Psoas muscle (tissue), 8 donors: ENCODE measurements around the gene MYO1D. TPM values are rescaled to one million over a fixed set of nuclear protein-coding genes. Genes with fewer than 3 reads are reported as not detected.
A peak's percentile ranks its signal among the peaks of the same experiment; 100 is the strongest.

Source experiments
- ATAC-seq, 4 donors: fragments of 200-7000 bp; cut with Tn5 transposase; one replicate each; pipeline ENCODE4 v1.9.1; 2020; ENCODE audit warnings: moderate library complexity in 3 of 4, mild to moderate bottlenecking in 2 of 4
- DNase-seq, 2 donors: peaks; one replicate each; pipeline ENCODE4 v3.0.0-alpha.2; 2020
- H3K27ac ChIP-seq: fragments of 200-600 bp; one replicate; pipeline ENCODE4 v1.8.0; 2022
- H3K27me3 ChIP-seq, 3 donors: fragments of 200-600 bp in 1 of 3; one replicate each; pipeline versions ENCODE4 v1.6.1 to v1.8.0; 2013 to 2022; ENCODE audit warnings: low read length in 2 of 3, mild to moderate bottlenecking in 2 of 3, moderate library complexity in 1 of 3; ENCODE audit not compliant: insufficient read depth in 3 of 3
- H3K36me3 ChIP-seq, 2 donors: fragments of 200-600 bp in 1 of 2; one replicate each; pipeline versions ENCODE4 v1.6.1 to v1.8.0; 2013 to 2022; ENCODE audit warnings: low read depth in 1 of 2, mild to moderate bottlenecking in 1 of 2, moderate library complexity in 1 of 2; ENCODE audit not compliant: insufficient read depth in 1 of 2
- H3K4me1 ChIP-seq: fragments of 200-600 bp; one replicate; pipeline ENCODE4 v1.8.0; 2022
- H3K4me3 ChIP-seq: fragments of 200-600 bp; one replicate; pipeline ENCODE4 v1.8.0; 2022; ENCODE audit warnings: mild to moderate bottlenecking
- H3K9me3 ChIP-seq: fragments of 200-600 bp; one replicate; pipeline ENCODE4 v1.8.0; 2022
- WGBS, 3 donors: extraction: QIAGEN DNeasy Blood & Tissue Kit; methylation state at CpG; one replicate each; pipeline versions ENCODE4 v1.1.6 to v1.1.7; 2013; 5-methylcytosine and 5-hydroxymethylcytosine counted together
- intact Hi-C, 2 donors: fragments of 100-400 bp; cut with DNase I; formaldehyde crosslinking; loops; one replicate each; pipeline versions ENCODE4 v1.11.0 to v1.14.2; 2022
- polyA plus RNA-seq, 3 donors: library from polyadenylated mRNA; stranded (reverse); fragments of 200-250 nt; gene quantifications; one replicate each; pipeline ENCODE4 v1.2.3, GENCODE V29; 2013
- total RNA-seq, 4 donors: library from RNA; stranded (reverse); fragmentation: NEBNext Ultra II Directional in 2 of 4; extraction: Animal tissue kit (Norgen Biotek cat#: 25700) in 2 of 4; gene quantifications; one replicate each; pipeline versions ENCODE4 v1.2.1 to v1.2.4, GENCODE V29; 2021 to 2023
- TF ChIP-seq, protein P1 (sequence below): fragments of 200-600 bp; IDR thresholded peaks from one replicate; pipeline ENCODE4 v1.8.0; 2022; ENCODE audit warnings: antibody characterized with exemption
- donor health status: healthy with polysubstance abuse.
- donor health status: DM: no; HTN: no; CAD: no; lungs with moderate emphysema.
- donor health status: Bipolar disorder and iron deficiency.
- donor health status: healthy.
- donor health status: DM: yes; HTN: yes; CAD: no.
- donor health status: DM: no; HTN: no; CAD: no.
- donor health status: DM: no; HTN: no; CAD: no.
- donor health status: DM: yes; HTN: yes; CAD: no.

Gene MYO1D
- total and polyA plus RNA-seq, 7 donors, result 1.8 to 5.9 (median 4.1) TPM

DNA sequence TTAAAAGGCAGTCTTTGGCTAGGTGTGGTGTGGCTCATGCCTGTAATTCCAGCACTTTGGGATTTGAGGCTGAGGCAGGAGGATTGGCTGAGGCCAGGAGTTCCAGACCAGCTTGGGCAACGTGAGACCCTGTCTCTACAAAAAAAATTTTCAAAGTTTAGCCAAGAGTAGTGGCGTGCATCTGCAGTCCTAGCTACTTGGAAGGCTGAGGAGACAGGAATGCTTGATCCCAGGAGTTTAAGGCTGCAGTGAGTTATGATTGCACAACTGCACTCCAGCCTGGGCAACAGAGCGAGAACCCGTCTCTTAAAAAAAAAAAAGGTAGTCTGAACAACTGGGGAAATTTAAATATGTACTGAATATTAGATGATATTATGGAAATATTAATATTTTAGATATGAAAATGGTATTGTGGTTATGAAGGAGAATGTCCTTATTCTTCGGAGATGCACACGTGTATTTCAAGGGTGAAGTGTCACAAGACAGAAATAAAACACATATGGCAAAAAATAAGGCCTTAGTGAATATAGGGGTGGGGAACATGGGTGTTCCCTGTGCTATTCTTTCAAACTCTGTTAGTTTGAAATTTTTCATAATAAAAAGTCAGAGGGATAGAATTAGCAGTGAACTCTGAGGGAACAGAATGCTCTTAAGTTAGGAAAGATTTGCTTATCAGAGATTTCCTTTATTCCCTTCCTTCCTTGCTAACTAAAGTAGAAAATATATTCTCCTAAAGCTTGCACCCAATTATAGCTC is 245.4 kb downstream of the MYO1D start:
- peaks cover 4% of the 10 kb centered on the region for H3K4me1 ChIP-seq
- no peaks in the 10 kb centered on the region for H3K9me3 ChIP-seq
- intact Hi-C loops, result no loop called here
- peaks cover 0 to 7% (median 0%) of the 10 kb centered on the region in 3 donors for H3K27me3 ChIP-seq
- DNase-seq, result peak in 1 of 2 donors; percentile 16
- H3K27ac ChIP-seq, result no peak overlapping the region
- peak in 2 of 4 donors; percentile 36 to 48 for ATAC-seq
- H3K36me3 ChIP-seq, result no peaks in the 10 kb centered on the region
- TF ChIP-seq, protein P1, sequence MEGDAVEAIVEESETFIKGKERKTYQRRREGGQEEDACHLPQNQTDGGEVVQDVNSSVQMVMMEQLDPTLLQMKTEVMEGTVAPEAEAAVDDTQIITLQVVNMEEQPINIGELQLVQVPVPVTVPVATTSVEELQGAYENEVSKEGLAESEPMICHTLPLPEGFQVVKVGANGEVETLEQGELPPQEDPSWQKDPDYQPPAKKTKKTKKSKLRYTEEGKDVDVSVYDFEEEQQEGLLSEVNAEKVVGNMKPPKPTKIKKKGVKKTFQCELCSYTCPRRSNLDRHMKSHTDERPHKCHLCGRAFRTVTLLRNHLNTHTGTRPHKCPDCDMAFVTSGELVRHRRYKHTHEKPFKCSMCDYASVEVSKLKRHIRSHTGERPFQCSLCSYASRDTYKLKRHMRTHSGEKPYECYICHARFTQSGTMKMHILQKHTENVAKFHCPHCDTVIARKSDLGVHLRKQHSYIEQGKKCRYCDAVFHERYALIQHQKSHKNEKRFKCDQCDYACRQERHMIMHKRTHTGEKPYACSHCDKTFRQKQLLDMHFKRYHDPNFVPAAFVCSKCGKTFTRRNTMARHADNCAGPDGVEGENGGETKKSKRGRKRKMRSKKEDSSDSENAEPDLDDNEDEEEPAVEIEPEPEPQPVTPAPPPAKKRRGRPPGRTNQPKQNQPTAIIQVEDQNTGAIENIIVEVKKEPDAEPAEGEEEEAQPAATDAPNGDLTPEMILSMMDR, result no peak
- WGBS, 3 donors, result 56 to 67% (median 61%) methylated on average over 6 of the region's 6 CpGs
- no peak overlapping the region for H3K4me3 ChIP-seq

DNA sequence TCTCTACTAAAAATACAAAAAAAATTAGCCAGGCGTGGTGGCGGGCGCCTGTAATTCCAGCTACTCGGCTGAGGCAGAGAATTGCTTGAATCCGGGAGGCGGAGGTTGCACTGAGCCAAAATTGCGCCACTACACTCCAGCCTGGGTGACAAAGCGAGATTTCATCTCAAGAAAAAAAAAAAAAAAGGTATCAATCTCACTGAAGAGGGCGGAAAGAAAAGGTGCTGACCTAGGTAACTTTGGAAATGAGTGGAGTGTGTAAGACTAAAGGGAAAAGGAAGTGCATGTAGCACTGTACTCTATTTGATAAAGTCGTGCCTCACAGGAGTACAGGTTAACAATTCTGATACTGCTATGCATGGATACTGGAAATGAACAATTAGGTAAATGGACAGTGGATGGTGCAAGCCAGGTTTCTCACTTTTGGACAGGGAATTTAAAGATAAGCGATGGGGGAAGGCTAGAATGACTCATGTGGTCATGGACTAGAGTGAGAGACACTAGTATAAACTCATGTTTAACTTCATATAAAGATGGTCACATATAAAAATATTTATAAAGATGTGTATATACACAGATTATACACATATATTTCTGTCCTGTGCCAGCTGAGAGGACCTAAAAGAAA is 247.2 kb downstream of the MYO1D start:
- peaks cover 0 to 7% (median 3%) of the 10 kb centered on the region in 3 donors for H3K27me3 ChIP-seq
- no peak overlapping the region for H3K27ac ChIP-seq
- 88 to 95% (median 93%) methylated on average over 11 of the region's 11 CpGs for WGBS, 3 donors
- no peak overlapping the region for H3K4me3 ChIP-seq
- intact Hi-C loops, result no loop called here
- ATAC-seq, result no peak
- DNase-seq, result no peak
- H3K4me1 ChIP-seq, result peaks cover 4% of the 10 kb centered on the region
- TF ChIP-seq, protein P1, result no peak
- no peaks in the 10 kb centered on the region for H3K9me3 ChIP-seq
- H3K36me3 ChIP-seq, result no peaks in the 10 kb centered on the region

DNA sequence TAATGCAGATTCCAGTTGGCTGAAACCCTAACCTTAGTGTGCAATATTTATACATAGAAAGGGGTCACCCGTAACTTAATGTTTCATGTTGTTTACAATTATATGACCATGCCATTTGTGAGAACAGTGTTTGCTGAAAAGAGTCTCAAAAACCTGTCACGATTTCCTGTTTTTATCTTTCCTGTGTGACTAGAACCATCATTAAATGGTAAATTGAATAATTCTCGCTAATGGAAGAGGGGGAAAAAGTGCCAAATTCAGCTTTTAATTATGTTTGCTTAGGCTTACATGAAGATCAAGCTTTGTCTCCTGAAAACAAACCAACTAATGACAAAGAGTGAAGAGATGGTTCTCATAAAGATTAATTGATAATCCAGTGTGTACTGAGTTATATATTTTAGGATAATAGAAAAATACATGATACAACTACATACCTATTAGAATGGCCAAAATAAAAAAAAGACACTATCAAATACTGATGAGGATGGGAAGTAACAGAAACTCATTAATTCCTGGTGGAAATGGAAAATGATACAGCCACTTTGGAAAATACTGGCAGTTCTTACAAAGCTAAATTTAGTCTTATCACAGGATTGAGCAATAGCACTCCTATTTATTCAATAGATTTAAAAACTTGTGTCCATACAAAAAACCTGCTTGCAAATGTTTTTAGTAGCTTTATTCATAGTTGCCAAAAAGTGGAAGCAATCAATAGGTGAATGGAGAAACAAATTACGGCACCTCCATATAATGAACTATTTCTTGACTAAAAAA is 248.5 kb downstream of the MYO1D start:
- no peaks in the 10 kb centered on the region for H3K9me3 ChIP-seq
- 69 to 80% (median 80%) methylated on average over 4 of the region's 4 CpGs for WGBS, 3 donors
- intact Hi-C loops, result no loop called here

DNA sequence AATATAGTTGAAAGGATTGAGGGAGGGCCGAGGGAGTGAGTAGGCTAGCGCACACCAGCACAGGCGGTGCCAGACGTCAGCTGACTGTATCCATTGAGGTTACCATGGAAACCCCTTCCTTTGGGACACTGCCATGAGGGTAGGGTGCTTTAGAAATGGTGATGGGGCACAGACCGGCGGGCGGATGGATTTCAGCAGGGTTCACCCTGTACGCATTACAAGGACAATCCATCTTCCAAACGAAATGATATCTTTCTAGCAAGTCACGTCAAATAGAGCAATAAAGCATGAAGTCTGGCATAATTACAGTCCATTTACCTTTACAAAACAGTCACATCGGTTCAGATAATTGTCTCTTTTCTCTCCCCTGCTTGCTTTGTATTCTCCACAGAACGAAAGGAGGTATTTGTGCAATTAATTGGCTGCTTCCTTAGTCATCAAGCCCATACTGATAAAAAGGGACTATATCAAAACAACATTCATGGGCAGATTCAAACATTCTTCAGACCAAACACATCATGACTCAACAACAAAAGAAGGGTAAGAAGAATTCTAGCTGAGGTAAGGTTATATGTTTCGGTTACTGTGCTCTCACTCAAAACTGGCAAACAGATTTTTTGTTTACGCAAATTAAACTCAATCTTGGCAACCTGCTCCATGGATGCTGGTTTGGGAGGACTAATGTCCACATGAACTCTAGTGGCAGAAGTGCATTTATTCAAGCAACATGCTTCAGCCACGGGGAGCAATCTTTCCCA is 249.5 kb downstream of the MYO1D start:
- H3K27ac ChIP-seq, result no peak overlapping the region

More for the DNA sequence above, 248.5 kb downstream of the MYO1D start:
- TF ChIP-seq, protein P1, result no peak
- Histone ChIP-seq H3K27ac (no peak overlapping the region), H3K36me3 (no peaks in the 10 kb centered on the region), H3K4me3 (no peak overlapping the region), H3K4me1 (peaks cover 4% of the 10 kb centered on the region), H3K27me3 (peaks cover 0 to 7% (median 3%) of the 10 kb centered on the region in 3 donors)
- no peak for ATAC-seq
- DNase-seq, result no peak

More for the DNA sequence above, 249.5 kb downstream of the MYO1D start:
- no peak for DNase-seq
- TF ChIP-seq, protein P1, result no peak
- Histone ChIP-seq H3K9me3 (no peaks in the 10 kb centered on the region), H3K27me3 (peaks cover 0 to 7% (median 3%) of the 10 kb centered on the region in 3 donors), H3K36me3 (no peaks in the 10 kb centered on the region), H3K4me1 (peaks cover 4% of the 10 kb centered on the region), H3K4me3 (no peak overlapping the region)
- 51 to 57% (median 51%) methylated on average over 15 of the region's 15 CpGs for WGBS, 3 donors
- ATAC-seq, result no peak
- intact Hi-C loops, result no loop called here
